ENCODE results near the gene INO80E. TPM values are rescaled to one million over a fixed set of nuclear protein-coding genes. Genes with fewer than 3 reads are reported as not detected.

Gene INO80E
- polyA plus RNA-seq, 1 of the 3 experiments (the other 2 are of a cell fraction): 46.6 TPM

DNA sequence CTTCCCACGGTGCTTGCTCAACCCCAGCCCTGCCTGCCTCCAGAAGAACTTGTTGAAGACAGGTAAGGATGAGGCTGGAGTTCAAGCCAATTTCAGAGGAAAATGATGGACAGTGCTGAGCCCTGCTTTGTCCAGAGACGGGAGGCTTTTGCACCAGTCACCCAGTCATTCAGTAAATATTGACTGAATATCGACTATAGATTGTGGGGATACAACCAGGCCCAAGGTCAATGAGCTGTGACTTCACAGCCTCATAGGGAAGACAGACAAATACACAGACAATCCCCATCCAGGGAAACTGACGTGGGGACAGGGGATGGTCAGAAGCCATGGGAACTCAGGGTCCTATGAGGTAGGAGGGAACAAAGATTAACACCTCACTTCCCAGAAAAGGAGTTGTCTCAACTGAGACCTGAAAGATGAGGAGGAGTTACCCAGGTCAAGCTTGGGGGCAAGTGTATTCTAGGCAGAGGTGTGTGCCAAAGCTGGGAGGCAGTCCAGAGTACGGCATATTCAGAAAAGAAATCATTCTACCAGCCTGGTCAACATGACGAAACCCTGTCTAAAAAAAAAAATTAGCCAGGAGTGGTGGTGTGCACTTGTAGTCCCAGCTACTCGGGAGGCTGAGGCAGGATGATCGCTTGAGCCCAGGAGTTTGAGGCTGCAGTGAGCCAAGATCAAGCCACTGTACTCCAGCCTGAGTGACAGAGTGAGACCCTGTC lies 20.7 kb downstream of the INO80E start:
- no peak overlapping the region for H3K4me3 ChIP-seq (ENCODE audit: low read depth in 2 of 2, low read length in 1 of 2)
- no peak overlapping the region for H3K4me2 ChIP-seq
- TF ChIP-seq, protein P1, sequence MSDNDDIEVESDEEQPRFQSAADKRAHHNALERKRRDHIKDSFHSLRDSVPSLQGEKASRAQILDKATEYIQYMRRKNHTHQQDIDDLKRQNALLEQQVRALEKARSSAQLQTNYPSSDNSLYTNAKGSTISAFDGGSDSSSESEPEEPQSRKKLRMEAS (IDR thresholded peaks at IDR 0.05; ENCODE audit: low read depth): no peak
- no peak for TF ChIP-seq TCF12 (IDR thresholded peaks at IDR 0.05)
- TF ChIP-seq, protein P2, sequence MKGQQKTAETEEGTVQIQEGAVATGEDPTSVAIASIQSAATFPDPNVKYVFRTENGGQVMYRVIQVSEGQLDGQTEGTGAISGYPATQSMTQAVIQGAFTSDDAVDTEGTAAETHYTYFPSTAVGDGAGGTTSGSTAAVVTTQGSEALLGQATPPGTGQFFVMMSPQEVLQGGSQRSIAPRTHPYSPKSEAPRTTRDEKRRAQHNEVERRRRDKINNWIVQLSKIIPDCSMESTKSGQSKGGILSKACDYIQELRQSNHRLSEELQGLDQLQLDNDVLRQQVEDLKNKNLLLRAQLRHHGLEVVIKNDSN (IDR thresholded peaks at IDR 0.05; ENCODE audit: borderline replicate concordance, low read depth): no peak
- TF ChIP-seq, protein P3, sequence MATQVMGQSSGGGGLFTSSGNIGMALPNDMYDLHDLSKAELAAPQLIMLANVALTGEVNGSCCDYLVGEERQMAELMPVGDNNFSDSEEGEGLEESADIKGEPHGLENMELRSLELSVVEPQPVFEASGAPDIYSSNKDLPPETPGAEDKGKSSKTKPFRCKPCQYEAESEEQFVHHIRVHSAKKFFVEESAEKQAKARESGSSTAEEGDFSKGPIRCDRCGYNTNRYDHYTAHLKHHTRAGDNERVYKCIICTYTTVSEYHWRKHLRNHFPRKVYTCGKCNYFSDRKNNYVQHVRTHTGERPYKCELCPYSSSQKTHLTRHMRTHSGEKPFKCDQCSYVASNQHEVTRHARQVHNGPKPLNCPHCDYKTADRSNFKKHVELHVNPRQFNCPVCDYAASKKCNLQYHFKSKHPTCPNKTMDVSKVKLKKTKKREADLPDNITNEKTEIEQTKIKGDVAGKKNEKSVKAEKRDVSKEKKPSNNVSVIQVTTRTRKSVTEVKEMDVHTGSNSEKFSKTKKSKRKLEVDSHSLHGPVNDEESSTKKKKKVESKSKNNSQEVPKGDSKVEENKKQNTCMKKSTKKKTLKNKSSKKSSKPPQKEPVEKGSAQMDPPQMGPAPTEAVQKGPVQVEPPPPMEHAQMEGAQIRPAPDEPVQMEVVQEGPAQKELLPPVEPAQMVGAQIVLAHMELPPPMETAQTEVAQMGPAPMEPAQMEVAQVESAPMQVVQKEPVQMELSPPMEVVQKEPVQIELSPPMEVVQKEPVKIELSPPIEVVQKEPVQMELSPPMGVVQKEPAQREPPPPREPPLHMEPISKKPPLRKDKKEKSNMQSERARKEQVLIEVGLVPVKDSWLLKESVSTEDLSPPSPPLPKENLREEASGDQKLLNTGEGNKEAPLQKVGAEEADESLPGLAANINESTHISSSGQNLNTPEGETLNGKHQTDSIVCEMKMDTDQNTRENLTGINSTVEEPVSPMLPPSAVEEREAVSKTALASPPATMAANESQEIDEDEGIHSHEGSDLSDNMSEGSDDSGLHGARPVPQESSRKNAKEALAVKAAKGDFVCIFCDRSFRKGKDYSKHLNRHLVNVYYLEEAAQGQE (IDR thresholded peaks at IDR 0.05; ENCODE audit: low read depth, low read length): no peak
- no peak for DNase-seq
- no peaks in the 10 kb centered on the region for H3F3A ChIP-seq (replicated peaks; ENCODE audit: insufficient read depth)
- H3K9ac ChIP-seq: no peak overlapping the region
- H2AFZ ChIP-seq (ENCODE audit: low read depth): no peak overlapping the region
- no peaks in the 10 kb centered on the region for H3K9me2 ChIP-seq
- ChIA-PET CTCF (interaction anchor here (0.6 to 1.3 kb wide), 5 partner anchors 11 to 60 kb away, joined by 3 to 5 read pairs (median 3); partner anchors contain the start of gene TLCD3B), POLR2A (no interaction called here)
- no peak overlapping the region for H3K27ac ChIP-seq (ENCODE audit: low read depth in 2 of 2, low read length in 1 of 2)
- H4K20me1 ChIP-seq (ENCODE audit: insufficient read depth): no peaks in the 10 kb centered on the region
- no peaks in the 10 kb centered on the region for H3K36me3 ChIP-seq (replicated peaks in 1 of 2; ENCODE audit: control insufficient read depth in 1 of 2, insufficient read depth in 2 of 2, low read length in 1 of 2)
- H3K27me3 ChIP-seq (ENCODE audit: insufficient read depth): no peaks in the 10 kb centered on the region
- WGBS (ENCODE audit: low lambda C conversion rate): 74% methylated on average over 7 of the region's 8 CpGs
- no peaks in the 10 kb centered on the region for H3K9me3 ChIP-seq
- peaks cover 0 to 2% of the 10 kb centered on the region in 2 experiments; a peak in 1 of 4 replicates for H3K4me1 ChIP-seq (ENCODE audit: control insufficient read depth in 1 of 2, insufficient read depth in 2 of 2, low read depth in 1 of 2, low read length in 1 of 2)
- no peaks in the 10 kb centered on the region for H3K79me2 ChIP-seq (ENCODE audit: insufficient read depth)

DNA sequence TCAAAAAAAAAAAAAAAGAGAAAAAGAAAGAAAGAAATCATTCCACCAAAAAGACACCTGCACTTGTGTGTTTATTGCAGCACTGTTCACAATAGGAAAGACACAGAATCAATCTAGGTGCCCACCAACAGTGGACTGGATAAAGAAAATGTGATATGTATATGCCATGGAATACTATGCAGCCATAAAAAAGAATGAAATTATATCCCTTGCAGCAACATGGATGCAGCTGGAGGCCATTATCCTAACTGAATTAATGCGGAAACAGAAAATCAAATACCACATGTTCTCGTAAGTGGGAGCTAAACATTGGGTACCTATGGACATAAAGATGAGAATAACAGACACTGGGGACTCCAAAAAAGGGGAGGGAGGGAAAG lies 21.2 kb downstream of the INO80E start:
- no peak overlapping the region for H3K4me3 ChIP-seq (ENCODE audit: low read depth in 2 of 2, low read length in 1 of 2)
- no peak overlapping the region for H2AFZ ChIP-seq (ENCODE audit: low read depth)
- no peak for DNase-seq
- ChIA-PET CTCF (interaction anchor here (0.6 to 1.3 kb wide), 4 partner anchors 12 to 60 kb away, joined by 3 to 5 read pairs (median 3); partner anchors contain the start of gene TLCD3B), POLR2A (no interaction called here)
- peaks cover 0 to 2% of the 10 kb centered on the region in 2 experiments; a peak in 1 of 4 replicates for H3K4me1 ChIP-seq (ENCODE audit: control insufficient read depth in 1 of 2, insufficient read depth in 2 of 2, low read depth in 1 of 2, low read length in 1 of 2)
- H3F3A ChIP-seq (replicated peaks; ENCODE audit: insufficient read depth): peaks cover 3% of the 10 kb centered on the region
- H3K36me3 ChIP-seq (replicated peaks in 1 of 2; ENCODE audit: control insufficient read depth in 1 of 2, insufficient read depth in 2 of 2, low read length in 1 of 2): no peaks in the 10 kb centered on the region
- 91% methylated on average over 2 of the region's 2 CpGs for WGBS (ENCODE audit: low lambda C conversion rate)
- H3K79me2 ChIP-seq (ENCODE audit: insufficient read depth): no peaks in the 10 kb centered on the region
- no peaks in the 10 kb centered on the region for H3K9me2 ChIP-seq
- H3K9me3 ChIP-seq: no peaks in the 10 kb centered on the region
- H3K27me3 ChIP-seq (ENCODE audit: insufficient read depth): no peaks in the 10 kb centered on the region
- H3K9ac ChIP-seq: no peak overlapping the region
- H4K20me1 ChIP-seq (ENCODE audit: insufficient read depth): no peaks in the 10 kb centered on the region
- no peak overlapping the region for H3K4me2 ChIP-seq
- no peak overlapping the region for H3K27ac ChIP-seq (ENCODE audit: low read depth in 2 of 2, low read length in 1 of 2)
- TF ChIP-seq, protein P4, sequence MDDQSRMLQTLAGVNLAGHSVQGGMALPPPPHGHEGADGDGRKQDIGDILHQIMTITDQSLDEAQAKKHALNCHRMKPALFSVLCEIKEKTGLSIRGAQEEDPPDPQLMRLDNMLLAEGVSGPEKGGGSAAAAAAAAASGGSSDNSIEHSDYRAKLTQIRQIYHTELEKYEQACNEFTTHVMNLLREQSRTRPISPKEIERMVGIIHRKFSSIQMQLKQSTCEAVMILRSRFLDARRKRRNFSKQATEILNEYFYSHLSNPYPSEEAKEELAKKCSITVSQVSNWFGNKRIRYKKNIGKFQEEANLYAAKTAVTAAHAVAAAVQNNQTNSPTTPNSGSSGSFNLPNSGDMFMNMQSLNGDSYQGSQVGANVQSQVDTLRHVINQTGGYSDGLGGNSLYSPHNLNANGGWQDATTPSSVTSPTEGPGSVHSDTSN (IDR thresholded peaks at IDR 0.05): no peak
- TF ChIP-seq, protein P5, sequence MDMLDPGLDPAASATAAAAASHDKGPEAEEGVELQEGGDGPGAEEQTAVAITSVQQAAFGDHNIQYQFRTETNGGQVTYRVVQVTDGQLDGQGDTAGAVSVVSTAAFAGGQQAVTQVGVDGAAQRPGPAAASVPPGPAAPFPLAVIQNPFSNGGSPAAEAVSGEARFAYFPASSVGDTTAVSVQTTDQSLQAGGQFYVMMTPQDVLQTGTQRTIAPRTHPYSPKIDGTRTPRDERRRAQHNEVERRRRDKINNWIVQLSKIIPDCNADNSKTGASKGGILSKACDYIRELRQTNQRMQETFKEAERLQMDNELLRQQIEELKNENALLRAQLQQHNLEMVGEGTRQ (IDR thresholded peaks at IDR 0.05; ENCODE audit: borderline replicate concordance, low read depth, low read length): no peak
- TF ChIP-seq, protein P1 (IDR thresholded peaks at IDR 0.05; ENCODE audit: low read depth): no peak
- TF ChIP-seq GABPA (IDR thresholded peaks at IDR 0.05; ENCODE audit: low read depth) (no peak), FOXJ3 (CRISPR knock-in tag; IDR thresholded peaks at IDR 0.05) (no peak), ELF1 (IDR thresholded peaks at IDR 0.05) (no peak), TEAD4 (IDR thresholded peaks at IDR 0.05; ENCODE audit: borderline replicate concordance, insufficient read depth) (no peak), EP300 (IDR thresholded peaks at IDR 0.05; ENCODE audit: borderline replicate concordance in 1 of 2, low read depth in 1 of 2, low read length in 1 of 2) (no peak), YY1 (IDR thresholded peaks at IDR 0.05; ENCODE audit: low read depth) (no peak)
- TF ChIP-seq, protein P6, sequence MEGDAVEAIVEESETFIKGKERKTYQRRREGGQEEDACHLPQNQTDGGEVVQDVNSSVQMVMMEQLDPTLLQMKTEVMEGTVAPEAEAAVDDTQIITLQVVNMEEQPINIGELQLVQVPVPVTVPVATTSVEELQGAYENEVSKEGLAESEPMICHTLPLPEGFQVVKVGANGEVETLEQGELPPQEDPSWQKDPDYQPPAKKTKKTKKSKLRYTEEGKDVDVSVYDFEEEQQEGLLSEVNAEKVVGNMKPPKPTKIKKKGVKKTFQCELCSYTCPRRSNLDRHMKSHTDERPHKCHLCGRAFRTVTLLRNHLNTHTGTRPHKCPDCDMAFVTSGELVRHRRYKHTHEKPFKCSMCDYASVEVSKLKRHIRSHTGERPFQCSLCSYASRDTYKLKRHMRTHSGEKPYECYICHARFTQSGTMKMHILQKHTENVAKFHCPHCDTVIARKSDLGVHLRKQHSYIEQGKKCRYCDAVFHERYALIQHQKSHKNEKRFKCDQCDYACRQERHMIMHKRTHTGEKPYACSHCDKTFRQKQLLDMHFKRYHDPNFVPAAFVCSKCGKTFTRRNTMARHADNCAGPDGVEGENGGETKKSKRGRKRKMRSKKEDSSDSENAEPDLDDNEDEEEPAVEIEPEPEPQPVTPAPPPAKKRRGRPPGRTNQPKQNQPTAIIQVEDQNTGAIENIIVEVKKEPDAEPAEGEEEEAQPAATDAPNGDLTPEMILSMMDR (IDR thresholded peaks at IDR 0.05): no peak

All from SK-N-SH (cell line).